Adipose tissue (tissue), 3 donors: ENCODE data around the gene CKMT2. TPM values are rescaled to one million over a fixed set of nuclear protein-coding genes. Genes with fewer than 3 reads are reported as not detected.
"Not testable (repeated sequence)": the region's sequence is repeated elsewhere in the genome, so short reads cannot be mapped to it uniquely, and the experiment has no call there.

Experiments
- H3K27ac ChIP-seq: one replicate; pipeline ENCODE4 v1.5.1; 2013; ENCODE audit warnings: low read depth, low read length
- WGBS, 3 donors: extraction: QIAGEN DNeasy Blood & Tissue Kit; methylation state at CpG; one replicate each; pipeline ENCODE4 v1.1.7; 2013; 5-methylcytosine and 5-hydroxymethylcytosine counted together
- polyA plus RNA-seq, 3 donors: library from polyadenylated mRNA; stranded (reverse); fragments of 200-250 nt; gene quantifications; one replicate each; pipeline ENCODE4 v1.2.3, GENCODE V29; 2013
- donor health status: healthy with polysubstance abuse.
- donor health status: Bipolar disorder and iron deficiency.
- donor health status: healthy.

The CKMT2 gene
- polyA plus RNA-seq, 3 donors = 12.2 to 16.2 (median 13.0) TPM

- 57 to 69% (median 62%) methylated on average over 4 of the region's 4 CpGs for WGBS, 3 donors
- no peak overlapping the region for H3K27ac ChIP-seq
Observed at GRCh38 chr5:81242906-81243436, 9.8 kb downstream of the CKMT2 start.

GRCh38 chr5:81244451-81244850 is 11.3 kb downstream of the CKMT2 start:
- H3K27ac ChIP-seq = no peak overlapping the region
- WGBS, 3 donors = 76 to 88% (median 77%) methylated on average over 4 of the region's 4 CpGs

- no peak overlapping the region for H3K27ac ChIP-seq
- WGBS, 3 donors = 82 to 89% (median 88%) methylated on average over 5 of the region's 5 CpGs
Observed at GRCh38 chr5:81245871-81246235, 12.7 kb downstream of the CKMT2 start.

DNA sequence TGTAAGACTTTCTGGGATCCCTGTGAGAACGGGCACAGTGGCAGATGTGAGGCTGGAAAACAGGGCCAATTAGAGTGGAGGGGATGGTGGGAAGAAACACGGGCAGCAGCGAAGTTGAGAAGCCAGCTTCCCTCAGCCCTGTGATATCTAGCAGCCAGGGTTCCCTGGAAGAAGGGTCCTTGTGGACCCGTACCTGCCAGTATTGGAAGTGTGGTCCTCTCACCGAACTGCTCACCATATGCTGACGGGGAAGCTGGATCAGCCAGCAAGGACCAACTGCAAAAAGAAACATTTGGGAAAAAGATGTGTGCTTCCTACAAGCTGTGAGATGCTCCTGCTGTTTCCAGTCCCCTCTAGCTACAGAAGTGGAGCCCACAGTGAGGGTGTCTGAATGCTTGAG is 13.6 kb downstream of the CKMT2 start:
- whole genome bisulfite sequencing, 3 donors = 90 to 98% (median 93%) methylated on average over 6 of the region's 6 CpGs
- H3K27ac ChIP-seq = no peak overlapping the region

DNA sequence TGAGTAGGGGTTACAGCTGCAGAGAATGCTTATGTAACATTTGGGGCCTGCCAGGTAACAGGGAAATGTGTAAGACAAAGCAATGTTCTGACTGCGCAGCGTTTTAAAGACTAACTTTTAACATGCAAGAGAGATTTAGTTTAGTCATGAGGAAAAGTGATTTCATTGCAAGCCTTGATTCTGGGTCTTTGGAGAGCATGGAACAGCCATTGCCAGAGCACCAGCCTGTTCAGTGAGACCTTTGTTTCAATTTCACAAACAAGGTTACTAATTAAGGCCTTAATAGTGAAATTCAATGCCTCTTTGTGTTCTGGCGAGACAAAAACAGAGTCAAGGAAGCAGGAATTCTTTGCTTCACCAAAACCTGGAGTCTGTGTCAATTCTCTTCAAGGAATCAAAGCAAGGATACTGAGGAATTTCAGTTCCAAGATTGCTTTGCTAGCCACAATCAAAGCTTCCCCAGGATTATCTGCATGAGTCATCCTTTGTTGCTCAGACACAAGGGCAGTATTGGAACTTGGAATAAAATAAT is 14.4 kb downstream of the CKMT2 start:
- WGBS, 3 donors = 58 to 78% (median 75%) methylated on average over 3 of the region's 3 CpGs
- no peak overlapping the region for H3K27ac ChIP-seq

DNA sequence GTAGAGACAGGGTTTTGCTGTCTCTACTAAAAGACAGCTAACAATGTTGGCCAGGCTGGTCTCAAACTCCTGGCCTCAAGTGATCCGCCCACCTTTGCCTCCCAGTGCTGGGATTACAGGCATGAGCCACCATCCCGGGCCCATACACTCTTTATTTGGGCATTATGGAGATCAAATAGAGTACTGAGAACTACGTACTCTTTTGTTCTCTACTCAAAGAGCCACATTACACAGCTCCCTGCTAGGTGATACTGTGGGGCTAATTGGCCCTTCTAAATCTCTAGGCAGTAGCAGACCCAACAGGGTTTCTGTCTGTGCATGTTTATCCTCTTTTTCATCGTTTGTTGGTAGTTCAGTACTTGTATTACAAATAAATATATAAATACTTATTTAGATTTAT is 16.1 kb downstream of the CKMT2 start:
- H3K27ac ChIP-seq = no peak overlapping the region

DNA sequence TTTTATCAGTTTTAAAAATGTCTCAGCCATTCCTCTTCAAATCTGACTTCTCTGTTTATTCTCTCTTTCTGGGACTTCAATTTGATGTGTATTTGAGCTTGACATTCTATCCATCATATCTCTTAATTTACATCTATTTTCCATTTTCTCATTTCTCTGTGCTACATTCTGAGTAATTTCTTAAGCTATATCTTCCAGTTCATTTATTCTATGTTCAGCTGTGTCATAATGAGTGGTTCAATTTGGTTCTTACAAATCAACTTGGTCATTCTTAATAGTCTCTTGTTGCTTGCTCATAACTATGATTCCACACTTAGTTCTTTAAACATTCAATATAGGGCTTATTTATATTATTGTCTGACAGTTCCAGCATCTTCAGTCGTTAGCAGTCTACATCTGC is 16.9 kb downstream of the CKMT2 start:
- 96 to 98% (median 97%) methylated on average over 1 of the region's 1 CpG for WGBS, 3 donors
- H3K27ac ChIP-seq = no peak overlapping the region

More for the DNA sequence above, 16.1 kb downstream of the CKMT2 start:
- 89 to 92% (median 90%) methylated on average over 4 of the region's 4 CpGs for WGBS, 3 donors

DNA sequence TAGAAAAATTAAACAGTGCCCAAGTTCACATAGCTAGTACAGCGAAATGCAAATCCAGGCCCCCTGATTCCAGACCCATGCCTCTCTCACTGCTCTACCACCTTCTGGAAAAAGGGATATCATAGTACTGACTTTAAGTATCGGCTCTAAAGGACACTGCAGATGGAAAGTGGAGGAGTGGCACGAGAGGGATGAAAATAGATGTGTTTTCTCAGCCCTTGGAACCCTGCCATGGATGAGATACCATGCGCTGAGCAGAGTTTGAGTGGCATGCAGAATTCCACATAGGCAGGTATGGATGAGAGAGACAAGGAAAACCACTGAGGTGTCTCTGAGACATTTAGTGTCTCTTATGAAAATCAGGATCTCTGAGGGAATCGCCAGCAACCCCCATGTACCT is 18.8 kb downstream of the CKMT2 start:
- 66 to 73% (median 68%) methylated on average over 5 of the region's 5 CpGs for WGBS, 3 donors
- H3K27ac ChIP-seq = no peak overlapping the region

DNA sequence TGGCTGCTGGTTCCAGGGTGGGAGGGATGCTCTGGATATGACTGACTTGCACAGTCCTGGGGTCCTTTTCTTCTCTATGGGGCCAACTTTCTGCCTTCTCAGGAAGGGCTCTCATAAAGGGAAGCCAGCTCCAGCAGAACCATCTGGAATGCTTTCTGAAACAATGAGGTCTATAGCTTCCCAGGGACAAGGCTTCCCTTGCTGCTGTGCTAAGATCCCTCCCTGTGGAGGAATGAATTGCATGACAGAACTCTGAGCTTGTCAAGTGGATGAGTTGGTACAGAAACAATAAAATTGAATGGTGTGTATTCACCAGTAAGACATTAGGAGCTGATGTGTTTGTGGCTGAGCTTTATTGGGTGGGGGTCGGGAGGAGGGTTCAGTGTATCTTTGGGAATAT is 19.8 kb downstream of the CKMT2 start:
- 93 to 98% (median 96%) methylated on average over 1 of the region's 1 CpG for WGBS, 3 donors
- H3K27ac ChIP-seq = no peak overlapping the region

- no peak overlapping the region for H3K27ac ChIP-seq
- 71 to 89% (median 87%) methylated on average over 4 of the region's 4 CpGs for WGBS, 3 donors
Observed at GRCh38 chr5:81253875-81254274, 20.8 kb downstream of the CKMT2 start.

GRCh38 chr5:81254886-81255559 is 21.9 kb downstream of the CKMT2 start:
- WGBS, 3 donors = 96 to 97% (median 97%) methylated on average over 21 of the region's 21 CpGs

GRCh38 chr5:81256766-81257165 is 23.6 kb downstream of the CKMT2 start:
- H3K27ac ChIP-seq = no peak overlapping the region
- 90 to 92% (median 91%) methylated on average over 1 of the region's 1 CpG for WGBS, 3 donors

More at GRCh38 chr5:81254886-81255559, 21.9 kb downstream of the CKMT2 start:
- H3K27ac ChIP-seq = no peak overlapping the region

GRCh38 chr5:81262796-81263195 is 29.7 kb downstream of the CKMT2 start:
- 92 to 98% (median 93%) methylated on average over 1 of the region's 1 CpG for WGBS, 3 donors
- not testable (repeated sequence) for H3K27ac ChIP-seq

- no peak overlapping the region for H3K27ac ChIP-seq
Observed at GRCh38 chr5:81265101-81265500, 32.0 kb downstream of the CKMT2 start.

DNA sequence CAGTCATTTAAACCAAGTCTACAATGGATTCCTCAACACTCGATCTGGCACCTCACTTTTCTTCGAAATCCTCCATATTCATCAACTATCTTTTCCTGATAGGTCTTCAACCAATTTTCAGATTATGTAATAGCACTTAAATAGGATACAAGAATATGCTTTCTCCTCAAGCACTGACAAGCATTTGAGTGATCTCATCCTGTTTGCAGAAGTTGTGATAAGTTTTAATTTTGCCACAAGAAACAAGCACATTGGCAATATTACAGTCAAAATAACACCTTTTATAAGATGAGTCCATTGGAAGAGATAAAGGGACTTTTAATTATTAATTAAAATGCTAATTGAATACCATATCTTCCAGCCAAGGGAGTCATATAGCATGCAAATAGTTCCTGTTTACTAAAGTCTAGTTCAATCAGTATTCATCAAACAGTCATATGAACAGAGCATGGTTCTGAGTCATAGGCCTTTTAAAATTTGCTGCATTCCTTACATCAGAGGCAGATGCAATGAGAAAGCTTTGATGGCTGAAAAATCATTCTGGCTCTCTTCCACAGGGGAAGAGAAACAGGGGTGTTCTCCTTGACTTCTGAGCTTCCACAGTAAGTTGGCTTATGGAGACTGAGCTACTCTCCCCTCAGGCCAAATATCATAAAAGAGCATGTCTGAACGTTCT is 35.5 kb downstream of the CKMT2 start:
- no peak overlapping the region for H3K27ac ChIP-seq
- WGBS, 3 donors = 77 to 82% (median 78%) methylated on average over 3 of the region's 3 CpGs

DNA sequence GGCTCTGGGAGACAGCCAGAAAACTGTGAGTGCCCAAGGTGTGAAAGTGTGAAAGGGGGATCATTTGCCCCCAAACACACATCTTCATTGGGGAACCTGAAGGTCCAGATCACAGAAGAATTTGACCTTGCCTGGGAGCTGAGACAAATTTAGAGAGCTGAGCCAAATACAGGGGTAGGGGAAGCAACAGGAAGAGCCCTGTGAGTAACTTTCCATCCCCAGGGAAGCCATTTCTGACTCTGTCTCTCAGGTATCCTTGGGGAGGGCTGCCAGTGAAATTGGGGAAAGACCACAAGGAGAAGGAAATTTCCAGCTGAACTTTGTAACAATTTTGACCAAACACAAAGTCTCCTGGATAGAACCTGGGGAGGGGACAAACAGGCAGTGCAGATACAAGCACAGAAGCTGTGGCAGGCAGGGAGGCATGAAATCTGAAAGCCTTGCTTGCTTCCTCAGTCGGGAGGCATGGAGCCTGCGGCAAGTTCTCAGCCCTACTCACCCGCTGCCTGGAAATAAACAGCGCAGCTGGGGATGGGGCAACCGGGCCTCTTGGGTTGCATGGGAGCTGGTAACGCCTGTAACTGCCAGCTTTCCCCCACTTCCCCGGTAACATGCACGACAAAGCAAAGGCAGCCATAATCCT is 36.8 kb downstream of the CKMT2 start:
- H3K27ac ChIP-seq = no peak overlapping the region
- WGBS, 3 donors = 91 to 96% (median 91%) methylated on average over 8 of the region's 8 CpGs

- WGBS, 3 donors = 95 to 100% (median 100%) methylated on average over 2 of the region's 2 CpGs
Observed at GRCh38 chr5:81270394-81271027, 37.4 kb downstream of the CKMT2 start.

DNA sequence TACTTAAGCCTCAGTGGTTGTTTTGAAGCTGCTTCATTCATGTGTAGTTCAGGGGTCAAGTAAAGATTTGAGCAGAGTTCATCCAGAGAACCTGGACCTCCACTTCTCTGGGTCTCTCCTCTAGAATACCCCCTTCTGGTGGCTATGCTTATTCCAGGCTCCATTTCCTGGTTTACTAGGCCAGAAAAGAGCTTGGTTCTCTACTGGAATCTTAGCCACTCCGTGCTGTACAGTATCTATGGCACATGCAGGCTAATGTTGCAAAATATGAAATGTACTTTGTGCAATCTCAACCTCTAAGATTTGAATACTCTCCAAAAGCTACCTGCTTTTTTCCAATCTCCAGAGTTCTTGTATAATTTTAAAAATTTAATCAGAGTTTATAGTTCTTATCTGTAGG is 50.9 kb downstream of the CKMT2 start:
- WGBS, 3 donors = 59 to 91% (median 74%) methylated on average over 1 of the region's 1 CpG
- H3K27ac ChIP-seq = no peak overlapping the region

More at GRCh38 chr5:81270394-81271027, 37.4 kb downstream of the CKMT2 start:
- H3K27ac ChIP-seq = not testable (repeated sequence)
